Measurements from ENCODE around the gene JPH2.

The JPH2 gene

GRCh38 chr20:44180814-44181213, 6.2 kb downstream of the JPH2 start:
- ChIA-PET POLR2A (no interaction called here), CTCF (interaction anchor here (0.8 to 2.3 kb wide), 2 partner anchors 8 to 10 kb away, joined by 3 to 8 read pairs; no protein-coding TSS in a partner anchor)
- no peak for DNase-seq (ENCODE audit: extremely low spot score)
- no peak for TF ChIP-seq CTCF (IDR thresholded peaks at IDR 0.05; ENCODE audit: control extremely low read depth, extremely low read depth, low read depth, missing control alignments)

GRCh38 chr20:44176833-44177534, 10.0 kb downstream of the JPH2 start:
- POLR2A ChIA-PET: no interaction called here
- CTCF ChIA-PET: interaction anchor here (2.4 to 2.8 kb wide), 2 partner anchors 13 to 60 kb away, joined by 10 read pairs; no protein-coding TSS in a partner anchor
- no peak for DNase-seq (ENCODE audit: extremely low spot score)
- TF ChIP-seq CTCF (IDR thresholded peaks at IDR 0.05; ENCODE audit: control extremely low read depth, extremely low read depth, low read depth, missing control alignments): no peak

- POLR2A ChIA-PET: no interaction called here
- TF ChIP-seq CTCF (IDR thresholded peaks at IDR 0.05; ENCODE audit: control extremely low read depth, extremely low read depth, low read depth, missing control alignments): no peak
- DNase-seq (ENCODE audit: extremely low spot score): no peak
- CTCF ChIA-PET: interaction anchor here (1.5 to 2.8 kb wide), 2 partner anchors 15 to 58 kb away, joined by 4 to 10 read pairs; no protein-coding TSS in a partner anchor
These were observed 11.8 kb downstream of the JPH2 start for GRCh38 chr20:44174996-44175765.

GRCh38 chr20:44173846-44174245, 13.1 kb downstream of the JPH2 start:
- no peak for TF ChIP-seq CTCF (IDR thresholded peaks at IDR 0.05; ENCODE audit: control extremely low read depth, extremely low read depth, low read depth, missing control alignments)
- ChIA-PET CTCF (interaction anchor here (1.5 to 2.4 kb wide), 2 partner anchors 11 to 16 kb away, joined by 4 to 9 read pairs; no protein-coding TSS in a partner anchor), POLR2A (no interaction called here)
- DNase-seq (ENCODE audit: extremely low spot score): no peak

- TF ChIP-seq CTCF (IDR thresholded peaks at IDR 0.05; ENCODE audit: control extremely low read depth, extremely low read depth, low read depth, missing control alignments): no peak
- DNase-seq (ENCODE audit: extremely low spot score): no peak
- CTCF ChIA-PET: interaction anchor here (0.9 to 5.6 kb wide), 3 partner anchors 11 to 56 kb away, joined by 3 to 29 read pairs (median 9); no protein-coding TSS in a partner anchor
- POLR2A ChIA-PET: no interaction called here
These were observed 13.9 kb downstream of the JPH2 start for GRCh38 chr20:44173116-44173515.

- ChIA-PET CTCF (interaction anchor here (0.9 to 5.6 kb wide), 4 partner anchors 10 to 55 kb away, joined by 3 to 29 read pairs (median 6); no protein-coding TSS in a partner anchor), POLR2A (no interaction called here)
- no peak for DNase-seq (ENCODE audit: extremely low spot score)
- no peak for TF ChIP-seq CTCF (IDR thresholded peaks at IDR 0.05; ENCODE audit: control extremely low read depth, extremely low read depth, low read depth, missing control alignments)
These were observed 14.4 kb downstream of the JPH2 start for GRCh38 chr20:44172572-44172950.

Data from GM10248 (cell line).